ENCODE measurements around the gene HOATZ. TPM values are rescaled to one million over a fixed set of nuclear protein-coding genes. Genes with fewer than 3 reads are reported as not detected.

HOATZ gene
- total and polyA plus RNA-seq, 8 donors, result not detected

DNA sequence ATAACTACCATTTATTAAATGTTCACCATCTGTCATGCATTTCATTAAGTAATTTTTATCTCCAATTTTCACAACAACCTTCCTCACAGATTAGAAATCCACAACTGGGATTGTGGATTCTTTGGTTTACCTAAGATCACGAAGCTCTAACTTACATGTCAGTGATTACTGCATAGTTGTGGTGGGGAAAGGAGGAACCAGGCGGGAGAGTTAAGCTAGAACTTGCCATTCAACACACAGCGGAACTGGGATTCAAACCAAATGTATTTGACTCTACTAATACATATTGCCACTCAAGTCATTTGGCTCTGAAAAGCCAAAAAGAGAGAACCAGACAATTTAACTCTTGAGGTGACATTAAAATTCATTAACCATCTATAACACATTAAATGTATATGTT, 15.5 kb downstream of the HOATZ start:
- H3K4me1 ChIP-seq, result no peaks in the 10 kb centered on the region
- peaks cover 0 to 6% (median 0%) of the 10 kb centered on the region in 4 donors for H3K27me3 ChIP-seq
- no peaks in the 10 kb centered on the region for H3K9me3 ChIP-seq
- H3K36me3 ChIP-seq, result no peaks in the 10 kb centered on the region
- H3K27ac ChIP-seq, result no peak overlapping the region
- TF ChIP-seq, protein P1, sequence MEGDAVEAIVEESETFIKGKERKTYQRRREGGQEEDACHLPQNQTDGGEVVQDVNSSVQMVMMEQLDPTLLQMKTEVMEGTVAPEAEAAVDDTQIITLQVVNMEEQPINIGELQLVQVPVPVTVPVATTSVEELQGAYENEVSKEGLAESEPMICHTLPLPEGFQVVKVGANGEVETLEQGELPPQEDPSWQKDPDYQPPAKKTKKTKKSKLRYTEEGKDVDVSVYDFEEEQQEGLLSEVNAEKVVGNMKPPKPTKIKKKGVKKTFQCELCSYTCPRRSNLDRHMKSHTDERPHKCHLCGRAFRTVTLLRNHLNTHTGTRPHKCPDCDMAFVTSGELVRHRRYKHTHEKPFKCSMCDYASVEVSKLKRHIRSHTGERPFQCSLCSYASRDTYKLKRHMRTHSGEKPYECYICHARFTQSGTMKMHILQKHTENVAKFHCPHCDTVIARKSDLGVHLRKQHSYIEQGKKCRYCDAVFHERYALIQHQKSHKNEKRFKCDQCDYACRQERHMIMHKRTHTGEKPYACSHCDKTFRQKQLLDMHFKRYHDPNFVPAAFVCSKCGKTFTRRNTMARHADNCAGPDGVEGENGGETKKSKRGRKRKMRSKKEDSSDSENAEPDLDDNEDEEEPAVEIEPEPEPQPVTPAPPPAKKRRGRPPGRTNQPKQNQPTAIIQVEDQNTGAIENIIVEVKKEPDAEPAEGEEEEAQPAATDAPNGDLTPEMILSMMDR (IDR thresholded peaks at IDR 0.05), result no peak
- no peak for DNase-seq
- 81 to 82% methylated on average over 3 of the region's 3 CpGs for WGBS, 2 donors
- H3K4me3 ChIP-seq, result no peak overlapping the region
- no peak for FAIRE-seq
- intact Hi-C loops (cut with DNase I), result no loop called here
- ATAC-seq, result no peak

DNA sequence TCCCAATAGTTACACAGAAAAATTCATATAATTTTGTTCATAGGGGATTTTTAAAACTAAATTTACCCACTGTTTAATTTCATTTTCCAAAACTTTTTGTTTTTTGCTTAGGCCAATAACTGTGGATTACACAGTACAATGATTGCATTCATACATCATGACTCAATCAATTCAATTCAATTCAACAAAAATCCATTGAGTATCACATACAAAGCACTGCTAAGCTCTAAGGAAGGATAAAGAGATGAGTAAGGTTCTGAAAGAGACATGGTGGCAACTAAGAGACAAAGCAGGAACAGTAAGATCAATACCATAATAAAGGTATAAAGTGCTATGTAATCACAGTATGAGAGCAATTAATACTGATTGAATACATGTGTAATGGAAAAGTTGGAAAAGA, 16.6 kb downstream of the HOATZ start:
- no peak for DNase-seq
- TF ChIP-seq, protein P1 (IDR thresholded peaks at IDR 0.05), result no peak
- FAIRE-seq, result no peak
- Histone ChIP-seq H3K4me3 (no peak overlapping the region), H3K27ac (no peak overlapping the region), H3K27me3 (peaks cover 0 to 6% (median 0%) of the 10 kb centered on the region in 4 donors), H3K4me1 (no peaks in the 10 kb centered on the region), H3K36me3 (no peaks in the 10 kb centered on the region), H3K9me3 (no peaks in the 10 kb centered on the region)
- intact Hi-C loops (cut with DNase I), result no loop called here
- no peak for ATAC-seq

DNA sequence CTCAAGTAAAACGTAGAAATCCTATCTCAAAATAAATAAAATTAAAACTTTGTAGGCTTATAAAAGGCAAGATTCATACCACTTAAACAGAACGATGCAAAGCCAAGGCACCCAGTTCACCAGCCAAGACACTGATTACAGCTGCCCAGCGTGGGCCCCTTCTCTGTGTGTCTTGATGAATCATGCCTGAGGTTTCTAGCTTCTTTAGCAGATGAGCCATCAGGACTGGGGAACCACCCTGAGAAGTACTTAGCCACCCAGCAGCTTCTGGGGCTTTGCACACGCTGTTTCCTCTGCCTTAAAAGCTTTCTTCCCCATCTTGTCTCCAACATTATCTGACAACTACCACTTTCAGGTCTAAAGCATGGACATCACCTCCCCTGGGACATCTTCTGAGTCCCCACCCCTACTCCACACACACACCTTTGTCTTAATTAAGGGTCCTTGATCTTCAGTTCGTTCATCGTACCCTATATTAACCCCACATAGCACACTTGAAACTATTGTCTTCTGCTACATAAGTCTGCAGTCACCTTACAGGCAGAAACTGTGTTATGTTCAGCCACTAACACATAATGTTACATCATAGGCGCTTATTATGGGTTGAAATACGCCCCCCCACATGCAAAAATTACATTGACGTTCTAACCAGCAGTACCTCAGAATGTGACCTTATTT, 17.2 kb downstream of the HOATZ start:
- 63 to 73% methylated on average over 9 of the region's 9 CpGs for WGBS, 2 donors
- ATAC-seq, result no peak
- intact Hi-C loops (cut with DNase I), result no loop called here
- no peaks in the 10 kb centered on the region for H3K4me1 ChIP-seq
- H3K9me3 ChIP-seq, result no peaks in the 10 kb centered on the region
- H3K36me3 ChIP-seq, result no peaks in the 10 kb centered on the region
- no peak for FAIRE-seq
- no peak for DNase-seq
- H3K27me3 ChIP-seq, result peaks cover 0 to 6% (median under 1%) of the 10 kb centered on the region in 4 donors
- no peak overlapping the region for H3K4me3 ChIP-seq
- TF ChIP-seq, protein P1 (IDR thresholded peaks at IDR 0.05), result no peak
- H3K27ac ChIP-seq, result no peak overlapping the region

DNA sequence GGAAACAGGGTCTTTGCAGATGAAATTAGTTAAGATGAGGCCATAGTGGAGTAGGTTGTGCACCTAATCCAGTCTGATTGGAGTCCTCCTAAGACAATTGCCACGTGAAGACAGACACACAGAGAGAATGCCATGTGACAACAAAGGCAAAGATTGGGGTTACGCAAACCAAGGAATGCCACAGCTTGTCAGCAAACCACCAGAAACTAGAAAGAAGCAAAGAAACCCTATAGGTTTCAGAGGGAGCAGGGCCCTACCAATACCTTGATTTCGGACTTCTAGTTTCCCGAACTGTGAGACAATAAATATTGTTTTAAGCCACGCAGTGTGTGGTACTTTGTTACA, 17.8 kb downstream of the HOATZ start:
- DNase-seq, result no peak
- Histone ChIP-seq H3K4me1 (no peaks in the 10 kb centered on the region), H3K9me3 (no peaks in the 10 kb centered on the region), H3K4me3 (no peak overlapping the region), H3K27ac (no peak overlapping the region), H3K36me3 (no peaks in the 10 kb centered on the region), H3K27me3 (peaks cover 0 to 6% (median 2%) of the 10 kb centered on the region in 4 donors)
- WGBS, 2 donors, result 79 to 81% methylated on average over 5 of the region's 5 CpGs
- no peak for FAIRE-seq
- no peak for ATAC-seq
- intact Hi-C loops (cut with DNase I), result no loop called here
- TF ChIP-seq, protein P1 (IDR thresholded peaks at IDR 0.05), result no peak

DNA sequence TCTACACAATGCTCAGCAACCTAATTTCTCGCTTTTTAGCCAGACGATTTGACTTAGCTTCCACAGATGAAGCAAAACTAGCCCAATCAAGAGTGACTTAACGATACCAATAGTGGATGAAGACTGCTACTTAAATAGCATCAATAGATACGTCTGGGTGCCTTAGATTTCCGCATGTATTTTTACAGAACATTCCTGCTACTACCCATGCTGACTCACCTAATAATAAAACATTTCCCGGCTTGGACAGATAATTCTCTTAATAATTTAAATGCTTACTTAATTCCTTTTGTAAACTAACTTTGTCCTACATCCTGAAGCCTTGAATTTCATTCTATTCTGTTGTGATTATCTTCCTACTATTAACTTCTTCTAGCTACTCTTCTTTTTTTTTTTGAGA, 20.7 kb downstream of the HOATZ start:
- H3K36me3 ChIP-seq, result no peaks in the 10 kb centered on the region
- ATAC-seq (no peak), FAIRE-seq (no peak), DNase-seq (no peak)
- peaks cover 0 to 6% (median 2%) of the 10 kb centered on the region in 4 donors for H3K27me3 ChIP-seq
- H3K4me3 ChIP-seq, result no peak overlapping the region
- whole genome bisulfite sequencing, 2 donors, result 75 to 84% methylated on average over 6 of the region's 6 CpGs
- H3K4me1 ChIP-seq, result no peaks in the 10 kb centered on the region
- no peak overlapping the region for H3K27ac ChIP-seq
- intact Hi-C loops (cut with DNase I), result no loop called here
- H3K9me3 ChIP-seq, result no peaks in the 10 kb centered on the region
- TF ChIP-seq, protein P1 (IDR thresholded peaks at IDR 0.05), result no peak
